ENCODE measurements around the gene RCL1.

The RCL1 gene

DNA sequence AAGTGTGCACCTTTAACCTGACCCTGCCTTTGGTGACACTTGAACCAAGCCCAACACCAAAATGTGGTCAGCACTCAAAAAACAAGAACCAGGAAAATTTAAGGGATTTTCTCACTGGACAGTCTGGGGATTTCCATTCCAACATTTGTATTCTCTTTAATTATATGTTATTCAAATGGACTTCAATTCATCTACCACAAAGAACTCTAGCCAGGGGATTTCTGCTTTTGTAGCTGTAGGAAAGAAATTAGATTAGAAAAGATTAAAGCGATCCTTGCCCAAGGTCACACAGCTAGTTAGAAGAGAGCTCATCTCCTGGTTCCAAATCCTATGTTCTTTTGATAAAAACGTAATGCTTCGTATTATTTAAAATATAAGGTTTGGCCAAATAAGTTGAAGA lies 97.5 kb downstream of the RCL1 start:
- TF ChIP-seq GATA2 (IDR thresholded peaks at IDR 0.05; ENCODE audit: low read depth, low read length) (no peak), GATA3 (IDR thresholded peaks at IDR 0.05; ENCODE audit: low read depth, low read length) (no peak)

DNA sequence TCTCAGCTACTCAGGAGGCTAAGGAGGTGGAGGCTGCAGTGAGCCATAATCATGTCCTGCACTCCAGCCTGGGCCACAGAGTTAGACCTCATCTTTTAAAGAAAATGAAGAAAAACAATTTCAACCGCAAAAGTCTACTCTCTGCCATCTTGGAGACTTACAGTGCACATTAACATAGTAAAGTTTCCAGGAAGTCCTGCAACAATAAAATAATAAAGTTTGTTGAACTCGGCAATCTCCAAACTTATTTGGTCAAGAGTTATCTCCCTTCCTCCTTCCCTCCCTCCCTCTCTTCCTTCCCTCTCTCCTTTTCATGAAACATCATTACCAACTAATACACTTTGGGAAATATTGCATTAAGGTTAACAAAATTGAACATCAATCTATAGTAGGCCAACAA lies 98.2 kb downstream of the RCL1 start:
- TF ChIP-seq GATA3 (IDR thresholded peaks at IDR 0.05; ENCODE audit: low read depth, low read length) (no peak), GATA2 (IDR thresholded peaks at IDR 0.05; ENCODE audit: low read depth, low read length) (no peak)

DNA sequence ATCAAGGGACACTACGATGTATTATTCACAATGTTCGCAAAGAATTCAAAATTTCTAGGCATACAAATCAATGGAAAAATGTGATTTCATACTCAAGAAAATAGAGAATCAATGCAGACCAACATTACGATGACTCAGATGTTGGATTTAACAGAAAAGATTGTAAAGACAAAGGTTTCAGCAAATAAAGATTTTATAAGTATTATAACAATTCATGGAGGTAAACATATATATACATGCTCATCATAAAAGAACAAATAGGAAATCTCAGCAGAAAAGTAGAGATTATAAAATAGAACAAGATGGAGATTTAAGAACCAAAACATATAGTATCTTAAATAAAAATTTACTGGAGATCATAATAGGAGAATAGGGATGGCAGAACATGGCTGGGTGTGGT lies 98.9 kb downstream of the RCL1 start:
- TF ChIP-seq GATA2 (IDR thresholded peaks at IDR 0.05; ENCODE audit: low read depth, low read length), result no peak

DNA sequence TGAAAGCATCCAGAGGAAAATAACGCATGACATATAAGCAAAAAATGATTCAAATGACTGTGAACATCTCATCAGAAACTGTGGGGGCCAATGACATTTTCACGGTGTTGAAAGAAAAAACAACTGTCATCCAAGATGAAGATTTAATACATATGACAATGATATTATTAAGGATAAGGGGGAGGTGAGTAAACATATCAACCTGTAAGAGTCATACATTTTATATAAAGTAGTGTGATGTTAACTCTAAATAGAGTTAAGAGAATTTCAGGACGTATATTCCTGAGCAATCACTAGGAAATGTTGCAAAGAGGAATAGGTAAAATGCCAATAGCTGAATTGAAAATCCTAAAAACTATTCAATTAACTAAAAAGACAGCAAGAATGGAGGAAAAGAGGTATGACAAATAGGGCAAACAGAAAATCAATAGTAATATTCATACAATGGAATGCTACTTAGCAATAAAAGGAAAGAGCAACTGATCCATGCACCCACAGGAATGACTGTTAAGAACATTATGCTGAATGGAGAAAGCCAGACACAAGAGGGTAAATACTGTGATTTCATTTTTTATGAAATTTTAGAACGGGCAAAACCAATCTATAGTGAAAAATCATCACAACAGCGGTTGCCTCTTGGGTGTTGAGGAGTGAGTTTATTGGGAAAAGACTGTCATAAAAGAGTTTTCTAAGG lies 99.9 kb downstream of the RCL1 start:
- TF ChIP-seq GATA2 (IDR thresholded peaks at IDR 0.05; ENCODE audit: low read depth, low read length), result no peak
- TF ChIP-seq GATA3 (IDR thresholded peaks at IDR 0.05; ENCODE audit: low read depth, low read length), result no peak

DNA sequence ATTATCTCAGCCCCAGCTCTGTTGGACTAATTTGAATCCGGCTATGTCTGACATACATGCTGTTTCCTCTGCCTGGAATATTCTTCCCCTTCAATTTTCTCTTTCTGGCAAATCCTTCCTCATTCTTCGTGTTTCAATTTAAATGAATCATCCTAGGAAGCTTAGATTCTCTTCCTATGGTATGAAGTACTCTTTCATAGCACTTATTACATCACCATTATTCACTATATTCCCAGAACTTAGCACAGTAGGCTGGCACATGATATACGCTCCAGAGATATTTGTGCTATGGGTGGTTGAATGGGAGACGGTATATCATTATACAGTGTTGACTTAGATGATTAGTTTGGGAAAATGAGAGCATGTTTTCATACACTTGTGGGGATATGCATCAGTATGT lies 101.3 kb downstream of the RCL1 start:
- no peak for TF ChIP-seq GATA2 (IDR thresholded peaks at IDR 0.05; ENCODE audit: low read depth, low read length)
- TF ChIP-seq GATA3 (IDR thresholded peaks at IDR 0.05; ENCODE audit: low read depth, low read length), result no peak

DNA sequence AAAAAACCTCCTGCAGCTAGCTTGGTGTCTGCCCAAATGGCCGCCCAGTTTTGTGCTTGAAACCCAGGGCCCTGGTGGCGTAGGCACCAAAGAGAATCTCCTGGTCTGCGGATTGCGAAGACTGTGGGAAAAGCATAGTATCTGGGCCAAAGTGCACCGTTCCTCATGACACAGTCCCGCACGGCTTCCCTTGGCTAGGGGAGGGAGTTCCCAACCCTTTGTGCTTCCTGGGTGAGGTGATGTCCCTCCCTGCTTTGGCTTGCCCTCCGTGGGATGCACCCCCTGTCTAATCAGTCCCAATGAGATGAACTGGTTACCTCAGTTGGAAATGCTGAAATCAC lies 109.4 kb downstream of the RCL1 start:
- no peak for TF ChIP-seq GATA2 (IDR thresholded peaks at IDR 0.05; ENCODE audit: low read depth, low read length)
- TF ChIP-seq GATA3 (IDR thresholded peaks at IDR 0.05; ENCODE audit: low read depth, low read length), result no peak

DNA sequence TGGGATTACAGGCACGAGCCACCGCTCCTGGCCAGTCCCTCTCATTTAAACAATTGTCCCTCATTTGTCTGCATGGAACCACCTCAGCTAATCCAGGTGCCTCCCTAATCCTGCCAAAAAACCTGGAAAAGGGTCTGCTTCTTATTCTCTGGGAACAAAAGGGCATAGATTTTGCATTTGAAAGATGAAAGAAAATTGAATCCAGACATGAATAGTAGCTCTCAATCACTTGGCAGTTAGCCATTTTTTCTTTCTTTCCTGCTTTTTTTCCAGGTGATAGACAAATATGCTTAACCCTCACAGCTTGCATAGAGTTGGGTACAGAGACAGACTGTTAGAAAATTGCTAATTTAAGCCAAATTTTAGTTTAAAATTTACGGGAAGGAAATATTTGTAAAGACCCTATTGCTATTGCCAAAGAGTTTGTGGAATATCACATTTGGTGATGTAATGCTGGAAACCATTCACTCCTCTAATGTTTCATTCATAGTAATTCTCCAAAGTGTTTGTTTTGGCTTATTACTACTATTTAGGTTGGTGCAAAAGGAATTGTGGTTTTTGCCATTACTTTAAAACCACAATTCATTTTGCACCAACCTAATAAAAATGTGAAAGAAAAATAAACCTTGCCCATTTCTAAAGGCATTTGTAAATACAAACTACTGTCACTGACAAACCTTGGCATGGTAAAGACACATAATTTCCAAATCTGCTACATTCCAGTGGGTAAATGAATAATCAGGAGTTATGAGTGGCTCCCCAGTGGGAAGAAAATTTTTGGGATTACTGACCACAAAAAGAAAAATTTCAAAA lies 111.8 kb downstream of the RCL1 start:
- TF ChIP-seq GATA2 (IDR thresholded peaks at IDR 0.05; ENCODE audit: low read depth, low read length) (no peak), GATA3 (IDR thresholded peaks at IDR 0.05; ENCODE audit: low read depth, low read length) (no peak)

DNA sequence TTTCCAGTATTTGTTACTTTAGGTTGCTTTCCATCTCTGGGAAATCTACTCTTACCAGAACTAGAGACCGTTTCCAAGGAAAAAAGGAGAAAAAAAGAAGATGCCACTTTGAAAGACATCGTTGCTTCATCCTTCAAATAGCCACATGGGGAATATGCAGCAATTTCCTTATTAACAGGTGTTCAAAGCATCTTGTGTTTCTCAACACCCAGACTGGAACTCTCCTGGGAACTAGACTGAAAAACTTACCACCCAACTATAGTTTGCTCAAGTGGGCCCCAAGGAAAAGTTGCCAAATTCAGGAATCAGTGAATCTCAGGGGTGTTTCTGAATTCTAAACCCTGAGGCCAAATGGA lies 112.4 kb downstream of the RCL1 start:
- TF ChIP-seq GATA3 (IDR thresholded peaks at IDR 0.05; ENCODE audit: low read depth, low read length) (no peak), GATA2 (IDR thresholded peaks at IDR 0.05; ENCODE audit: low read depth, low read length) (no peak)

All from SH-SY5Y (cell line).